GM23338 (cell line): ENCODE measurements around the gene WDSUB1. TPM values are rescaled to one million over a fixed set of nuclear protein-coding genes. Genes with fewer than 3 reads are reported as not detected.

Source experiments
- ATAC-seq: fragments of 200-7000 bp; cut with Tn5 transposase; 3 replicates; pipeline ENCODE4 v1.9.1; 2020
- DNase-seq: peaks from one replicate; pipeline ENCODE4 v3.0.0-alpha.2; 2015; ENCODE audit warnings: low spot score
- H2AFZ ChIP-seq: fragments of 200-600 bp; sonication (generic); 2 replicates; pipeline ENCODE4 v1.8.0; 2016; ENCODE audit warnings: antibody characterized with exemption, mild to moderate bottlenecking, moderate library complexity
- H3F3A ChIP-seq: fragments of 200-600 bp; sonication (generic); replicated peaks from 2 replicates; pipeline ENCODE4 v1.8.0; 2017; ENCODE audit warnings: antibody characterized with exemption, mixed run types, low read depth
- H3K27ac ChIP-seq: fragments of 200-600 bp; sonication (generic); 2 replicates; pipeline ENCODE4 v1.6.1; 2016; ENCODE audit warnings: low read depth
- H3K27me3 ChIP-seq: fragments of 200-600 bp; sonication (generic); 2 replicates; pipeline ENCODE4 v1.8.0; 2016; ENCODE audit warnings: mild to moderate bottlenecking, mixed run types, moderate library complexity; ENCODE audit not compliant: insufficient read depth
- H3K36me3 ChIP-seq: fragments of 200-600 bp; sonication (generic); 2 replicates; pipeline ENCODE4 v1.8.0; 2016; ENCODE audit warnings: mild to moderate bottlenecking; ENCODE audit not compliant: insufficient read depth
- H3K4me1 ChIP-seq: fragments of 200-600 bp; sonication (generic); 2 replicates; pipeline ENCODE4 v1.8.0; 2016; ENCODE audit warnings: mild to moderate bottlenecking, moderate library complexity; ENCODE audit not compliant: insufficient read depth
- H3K4me2 ChIP-seq: fragments of 200-600 bp; sonication (generic); 2 replicates; pipeline ENCODE4 v1.7.1; 2017; ENCODE audit warnings: mixed run types
- H3K4me3 ChIP-seq: fragments of 200-600 bp; sonication (generic); 2 replicates; pipeline ENCODE4 v1.6.1; 2016; ENCODE audit warnings: mixed run types
- H3K79me2 ChIP-seq: fragments of 200-600 bp; sonication (generic); replicated peaks from 2 replicates; pipeline ENCODE4 v1.8.0; 2017; ENCODE audit warnings: mild to moderate bottlenecking; ENCODE audit not compliant: insufficient read depth
- H3K9me2 ChIP-seq: fragments of 200-600 bp; sonication (generic); 2 replicates; pipeline ENCODE4 v1.8.0; 2017; ENCODE audit not compliant: insufficient read depth
- H4K20me1 ChIP-seq: fragments of 200-600 bp; sonication (generic); replicated peaks from 2 replicates; pipeline ENCODE4 v1.8.0; 2017; ENCODE audit warnings: mild to moderate bottlenecking; ENCODE audit not compliant: insufficient read depth
- H3K27ac Mint-ChIP-seq: 2 replicates; pipeline ENCODE4 v1.8.0; 2020; ENCODE audit warnings: inconsistent platforms, mild to moderate bottlenecking, moderate library complexity, mixed read lengths
- H3K27me3 Mint-ChIP-seq: 3 replicates; pipeline ENCODE4 v1.8.0; 2022; ENCODE audit warnings: low read depth, mild to moderate bottlenecking, moderate library complexity, mixed read lengths, inconsistent platforms; ENCODE audit not compliant: insufficient read depth, poor library complexity
- H3K36me3 Mint-ChIP-seq: 3 replicates; pipeline ENCODE4 v1.8.0; 2021; ENCODE audit warnings: low read depth, mild to moderate bottlenecking, inconsistent platforms, moderate library complexity, mixed read lengths
- H3K4me1 Mint-ChIP-seq: 3 replicates; pipeline ENCODE4 v1.8.0; 2020; ENCODE audit warnings: mild to moderate bottlenecking, inconsistent platforms, mixed read lengths
- H3K4me3 Mint-ChIP-seq: 3 replicates; pipeline ENCODE4 v1.8.0; 2021; ENCODE audit warnings: moderate library complexity, mild to moderate bottlenecking, inconsistent platforms, mixed read lengths
- H3K9me3 Mint-ChIP-seq: 3 replicates; pipeline ENCODE4 v1.8.0; 2020; ENCODE audit warnings: moderate library complexity, mild to moderate bottlenecking, inconsistent platforms, mixed read lengths
- CREB1 ChIP-seq: fragments of 250-450 bp; sonication (Bioruptor Pico); IDR thresholded peaks from 2 replicates; pipeline ENCODE4 v1.5.0; 2020; ENCODE audit warnings: low read depth, mild to moderate bottlenecking, moderate library complexity
- EZH2 ChIP-seq: fragments of 200-600 bp; sonication (generic); IDR thresholded peaks from one replicate; pipeline ENCODE4 v1.8.0; 2017; ENCODE audit warnings: antibody characterized with exemption, mild to moderate bottlenecking, low read depth; ENCODE audit not compliant: unreplicated experiment
- REST ChIP-seq: IDR thresholded peaks from one replicate; pipeline ENCODE4 v1.6.1; 2018; ENCODE audit warnings: antibody characterized with exemption; ENCODE audit not compliant: unreplicated experiment
- ZNF331 ChIP-seq: fragments of 250-450 bp; sonication (Bioruptor Pico); IDR thresholded peaks from 2 replicates; pipeline ENCODE4 v1.5.0; 2020; ENCODE audit warnings: low read depth, mild to moderate bottlenecking, moderate library complexity
- ZNF462 ChIP-seq: fragments of 250-450 bp; sonication (Bioruptor Pico); IDR thresholded peaks from 2 replicates; pipeline ENCODE4 v1.5.0; 2020; ENCODE audit warnings: mild to moderate bottlenecking, moderate library complexity
- polyA plus RNA-seq: library from polyadenylated mRNA; unstranded; fragments of >200 nt; fragmentation: Nextera tagmentation; extraction: Ambion mirVana; gene quantifications from 2 replicates; pipeline ENCODE4 v1.2.1, GENCODE V29; 2016
- total RNA-seq: library from RNA; depleted of rRNA; stranded (reverse); fragments of >200 nt; shearing (Covaris generic); gene quantifications from 2 replicates; pipeline ENCODE4 v1.2.3, GENCODE V29; 2014

The WDSUB1 gene
- total and polyA plus RNA-seq, 2 experiments from 2014 or later: 9.9 to 12.2 TPM

GRCh38 chr2:159249990-159250715, 36.4 kb downstream of the WDSUB1 start:
- no peaks in the 10 kb centered on the region for H3K4me1 ChIP-seq
- H3K27me3 Mint-ChIP-seq: no peaks in the 10 kb centered on the region
- ATAC-seq: no peak

More at GRCh38 chr2:159249990-159250715, 36.4 kb downstream of the WDSUB1 start:
- Histone ChIP-seq H3K9me2 (no peaks in the 10 kb centered on the region), H3K27me3 (no peaks in the 10 kb centered on the region), H4K20me1 (no peaks in the 10 kb centered on the region; the same call in 1 of the 2 replicates), H3F3A (no peaks in the 10 kb centered on the region), H3K79me2 (no peaks in the 10 kb centered on the region), H2AFZ (no peak overlapping the region), H3K4me2 (no peak overlapping the region), H3K27ac (no peak overlapping the region), H3K4me3 (no peak overlapping the region), H3K36me3 (no peaks in the 10 kb centered on the region)
- DNase-seq: no peak
- Mint-ChIP-seq H3K4me3 (no peak overlapping the region), H3K27ac (no peak overlapping the region), H3K36me3 (peaks cover 13% of the 10 kb centered on the region; the same call in 2 of the 3 replicates), H3K9me3 (no peaks in the 10 kb centered on the region), H3K4me1 (no peaks in the 10 kb centered on the region)
- TF ChIP-seq REST (no peak), ZNF462 (CRISPR knock-in tag) (no peak), ZNF331 (CRISPR knock-in tag) (no peak), CREB1 (CRISPR knock-in tag) (no peak), EZH2 (no peak)
